Measurements from ENCODE around the gene BNIP2. TPM values are rescaled to one million over a fixed set of nuclear protein-coding genes. Genes with fewer than 3 reads are reported as not detected.

BNIP2 gene
- total RNA-seq, 2 experiments from 2014 or later, result 65.3 to 108 TPM

DNA sequence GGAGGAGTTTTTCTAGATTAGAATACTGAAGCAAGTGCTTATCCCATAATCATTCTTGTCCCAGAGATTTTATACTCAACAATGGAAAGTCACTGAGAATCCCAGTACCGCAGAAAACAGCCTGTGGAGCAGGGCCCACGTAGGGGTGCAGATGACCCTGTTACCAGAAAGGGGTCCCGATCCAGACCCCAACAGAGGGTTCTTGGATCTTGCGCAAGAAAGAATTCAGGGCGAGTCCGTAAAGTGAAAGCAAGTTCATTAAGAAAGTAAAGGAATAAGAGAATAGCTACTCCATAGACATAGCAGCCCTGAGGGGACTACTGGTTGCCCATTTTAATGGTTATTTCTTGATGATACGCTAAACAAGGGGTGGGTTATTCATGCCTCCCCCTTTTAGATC is 75.0 kb downstream of the BNIP2 start:
- POLR2A ChIA-PET, result interaction anchor here (0.6 kb wide), 1 partner anchor 825 kb away, joined by 4 read pairs; no protein-coding TSS in a partner anchor
- Histone ChIP-seq H2AFZ (ENCODE audit: low read length) (peak overlapping the region; percentile 96; the same call in 1 of the 2 replicates), H3K4me2 (ENCODE audit: low read length) (no peak overlapping the region), H3K4me3 (ENCODE audit: low read depth, low read length, poor library complexity, severe bottlenecking) (no peak overlapping the region), H3K9me2 (ENCODE audit: insufficient read depth, low read length) (no peaks in the 10 kb centered on the region), H4K20me1 (ENCODE audit: insufficient read depth, low read length) (no peaks in the 10 kb centered on the region), H3K9me3 (ENCODE audit: low read length) (no peaks in the 10 kb centered on the region), H3K4me1 (ENCODE audit: insufficient read depth, low read length, poor library complexity, severe bottlenecking) (peaks cover 7% of the 10 kb centered on the region), H3K79me2 (ENCODE audit: insufficient read depth, low read depth, low read length) (no peaks in the 10 kb centered on the region), H3K36me3 (ENCODE audit: insufficient read depth, low read length) (no peaks in the 10 kb centered on the region), H3K27ac (ENCODE audit: low read depth, low read length, poor library complexity, severe bottlenecking) (no peak overlapping the region)
- no TSS peak for BruUV-seq (replicated peaks)
- CTCF ChIA-PET (ENCODE audit: unreplicated experiment), result no interaction called here
- DNase-seq (ENCODE audit: low spot score), result no peak
- intact Hi-C loops (cut with micrococcal nuclease; ENCODE audit: unreplicated experiment), result no loop called here
- TF ChIP-seq, protein P1, sequence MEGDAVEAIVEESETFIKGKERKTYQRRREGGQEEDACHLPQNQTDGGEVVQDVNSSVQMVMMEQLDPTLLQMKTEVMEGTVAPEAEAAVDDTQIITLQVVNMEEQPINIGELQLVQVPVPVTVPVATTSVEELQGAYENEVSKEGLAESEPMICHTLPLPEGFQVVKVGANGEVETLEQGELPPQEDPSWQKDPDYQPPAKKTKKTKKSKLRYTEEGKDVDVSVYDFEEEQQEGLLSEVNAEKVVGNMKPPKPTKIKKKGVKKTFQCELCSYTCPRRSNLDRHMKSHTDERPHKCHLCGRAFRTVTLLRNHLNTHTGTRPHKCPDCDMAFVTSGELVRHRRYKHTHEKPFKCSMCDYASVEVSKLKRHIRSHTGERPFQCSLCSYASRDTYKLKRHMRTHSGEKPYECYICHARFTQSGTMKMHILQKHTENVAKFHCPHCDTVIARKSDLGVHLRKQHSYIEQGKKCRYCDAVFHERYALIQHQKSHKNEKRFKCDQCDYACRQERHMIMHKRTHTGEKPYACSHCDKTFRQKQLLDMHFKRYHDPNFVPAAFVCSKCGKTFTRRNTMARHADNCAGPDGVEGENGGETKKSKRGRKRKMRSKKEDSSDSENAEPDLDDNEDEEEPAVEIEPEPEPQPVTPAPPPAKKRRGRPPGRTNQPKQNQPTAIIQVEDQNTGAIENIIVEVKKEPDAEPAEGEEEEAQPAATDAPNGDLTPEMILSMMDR (conservative IDR thresholded peaks at IDR 0.05; ENCODE audit: low read length), result no peak
- no peak for TF ChIP-seq EZH2phosphoT487 (IDR thresholded peaks at IDR 0.05; ENCODE audit: borderline replicate concordance, low read depth, low read length)

GRCh38 chr15:59611276-59612260 is 77.6 kb downstream of the BNIP2 start, which contains the start of gene GCNT3:
Gene GCNT3, plus strand, starts transcription at chr15:59611783. Its CDS starts 6,456 bp downstream, at chr15:59618239.
- BruUV-seq (replicated peaks), result no TSS peak
- no peak for DNase-seq (ENCODE audit: low spot score)
- no peaks in the 10 kb centered on the region for H3K9me2 ChIP-seq (ENCODE audit: insufficient read depth, low read length)
- POLR2A ChIA-PET, result interaction anchor here (0.5 kb wide), 3 partner anchors 10 to 1027 kb away, joined by 3 to 4 read pairs (median 3); no protein-coding TSS in a partner anchor
- no peak within 1 kb of the TSS for H3K4me3 ChIP-seq (ENCODE audit: low read depth, low read length, poor library complexity, severe bottlenecking)
- H3K9me3 ChIP-seq (ENCODE audit: low read length), result no peaks in the 10 kb centered on the region
- intact Hi-C loops (cut with micrococcal nuclease; ENCODE audit: unreplicated experiment), result no loop called here
- no peak within 1 kb of the TSS for H3K27ac ChIP-seq (ENCODE audit: low read depth, low read length, poor library complexity, severe bottlenecking)
- H3K4me1 ChIP-seq (ENCODE audit: insufficient read depth, low read length, poor library complexity, severe bottlenecking), result peaks cover 7% of the 10 kb centered on the region
- H3K4me2 ChIP-seq (ENCODE audit: low read length), result no peak within 1 kb of the TSS
- H3K36me3 ChIP-seq (ENCODE audit: insufficient read depth, low read length), result no peaks in the 10 kb centered on the region
- no peaks in the 10 kb centered on the region for H4K20me1 ChIP-seq (ENCODE audit: insufficient read depth, low read length)
- TF ChIP-seq, protein P1 (conservative IDR thresholded peaks at IDR 0.05; ENCODE audit: low read length), result no peak
- no peak for TF ChIP-seq EZH2phosphoT487 (IDR thresholded peaks at IDR 0.05; ENCODE audit: borderline replicate concordance, low read depth, low read length)
- no peaks in the 10 kb centered on the region for H3K79me2 ChIP-seq (ENCODE audit: insufficient read depth, low read depth, low read length)
- CTCF ChIA-PET (ENCODE audit: unreplicated experiment), result no interaction called here
- H2AFZ ChIP-seq (ENCODE audit: low read length), result no peak within 1 kb of the TSS
